ENCODE measurements around the gene PDS5B. TPM values are rescaled to one million over a fixed set of nuclear protein-coding genes. Genes with fewer than 3 reads are reported as not detected.

PDS5B gene
- total RNA-seq, 4 donors from 2014 or later: 26.6 to 61.1 (median 28.9) TPM

DNA sequence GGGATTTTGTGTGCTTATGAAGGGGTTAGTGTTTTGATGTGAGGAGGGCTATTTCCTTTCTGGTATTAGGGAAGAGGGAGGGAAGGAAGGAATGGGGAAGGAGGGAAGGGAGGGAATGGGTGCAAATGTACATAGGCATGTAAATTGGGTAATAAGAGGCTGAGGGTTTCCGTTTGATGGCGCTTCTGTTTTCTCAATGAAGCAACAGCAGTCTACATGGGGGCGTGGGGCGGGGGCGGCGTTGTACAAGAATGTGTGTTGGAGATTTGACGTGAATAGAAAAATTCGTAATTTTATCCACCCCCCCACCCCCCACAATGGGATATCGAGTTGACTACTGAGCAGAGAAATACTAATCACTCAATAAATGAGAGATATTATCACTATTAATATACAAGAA is 52.5 kb downstream of the PDS5B start:
- TF ChIP-seq, protein P1, sequence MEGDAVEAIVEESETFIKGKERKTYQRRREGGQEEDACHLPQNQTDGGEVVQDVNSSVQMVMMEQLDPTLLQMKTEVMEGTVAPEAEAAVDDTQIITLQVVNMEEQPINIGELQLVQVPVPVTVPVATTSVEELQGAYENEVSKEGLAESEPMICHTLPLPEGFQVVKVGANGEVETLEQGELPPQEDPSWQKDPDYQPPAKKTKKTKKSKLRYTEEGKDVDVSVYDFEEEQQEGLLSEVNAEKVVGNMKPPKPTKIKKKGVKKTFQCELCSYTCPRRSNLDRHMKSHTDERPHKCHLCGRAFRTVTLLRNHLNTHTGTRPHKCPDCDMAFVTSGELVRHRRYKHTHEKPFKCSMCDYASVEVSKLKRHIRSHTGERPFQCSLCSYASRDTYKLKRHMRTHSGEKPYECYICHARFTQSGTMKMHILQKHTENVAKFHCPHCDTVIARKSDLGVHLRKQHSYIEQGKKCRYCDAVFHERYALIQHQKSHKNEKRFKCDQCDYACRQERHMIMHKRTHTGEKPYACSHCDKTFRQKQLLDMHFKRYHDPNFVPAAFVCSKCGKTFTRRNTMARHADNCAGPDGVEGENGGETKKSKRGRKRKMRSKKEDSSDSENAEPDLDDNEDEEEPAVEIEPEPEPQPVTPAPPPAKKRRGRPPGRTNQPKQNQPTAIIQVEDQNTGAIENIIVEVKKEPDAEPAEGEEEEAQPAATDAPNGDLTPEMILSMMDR (IDR thresholded peaks at IDR 0.05): no peak
- no peak for TF ChIP-seq POLR2A (IDR thresholded peaks at IDR 0.05)
- H3K27ac ChIP-seq: no peak overlapping the region
- DNase-seq: no peak
- no peaks in the 10 kb centered on the region for H3K36me3 ChIP-seq
- no peaks in the 10 kb centered on the region for H3K27me3 ChIP-seq
- H3K9me3 ChIP-seq: no peaks in the 10 kb centered on the region
- H3K4me1 ChIP-seq: no peaks in the 10 kb centered on the region
- H3K4me3 ChIP-seq: no peak overlapping the region

DNA sequence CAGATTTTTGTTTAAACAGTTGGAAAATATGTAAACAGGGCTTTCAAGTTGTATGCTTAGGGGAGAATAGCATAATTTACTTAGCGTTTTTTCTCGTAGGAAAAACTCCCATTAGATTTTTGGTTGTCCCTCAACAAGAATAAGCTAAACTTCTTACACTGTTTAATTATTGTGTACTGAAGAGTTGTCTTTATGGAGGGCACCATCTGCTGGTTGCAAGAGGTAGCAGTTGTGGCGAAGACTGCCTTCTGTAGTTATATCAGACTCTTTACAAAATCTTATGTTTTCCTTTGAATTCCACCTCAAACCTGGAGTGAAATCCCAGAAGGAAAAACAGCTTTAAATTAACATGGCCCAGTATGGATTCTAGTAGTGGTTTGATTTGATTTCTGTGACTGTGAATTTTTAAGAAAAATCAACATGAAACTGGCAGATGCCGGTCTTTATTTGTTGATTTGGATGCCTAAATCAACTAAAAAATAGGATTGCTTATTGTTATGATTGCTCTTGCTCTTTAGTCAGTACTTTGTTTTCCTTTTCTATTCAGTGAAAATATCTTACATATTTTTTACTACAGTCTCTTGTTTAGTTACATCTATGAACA is 53.4 kb downstream of the PDS5B start:
- no peak for TF ChIP-seq POLR2A (IDR thresholded peaks at IDR 0.05)
- TF ChIP-seq, protein P1 (IDR thresholded peaks at IDR 0.05): peak; percentile 55 to 84 (median 77)
- H3K27ac ChIP-seq: no peak overlapping the region
- no peak overlapping the region for H3K4me3 ChIP-seq
- peak in 2 of 3 donors; percentile 49 to 83 for DNase-seq
- H3K27me3 ChIP-seq: no peaks in the 10 kb centered on the region
- H3K4me1 ChIP-seq: no peaks in the 10 kb centered on the region
- no peaks in the 10 kb centered on the region for H3K36me3 ChIP-seq
- H3K9me3 ChIP-seq: no peaks in the 10 kb centered on the region

GRCh38 chr13:32642316-32642715 is 56.1 kb downstream of the PDS5B start:
- no peak overlapping the region for H3K27ac ChIP-seq
- no peak overlapping the region for H3K4me3 ChIP-seq
- no peaks in the 10 kb centered on the region for H3K27me3 ChIP-seq
- H3K4me1 ChIP-seq: peaks cover 0 to 4% (median 0%) of the 10 kb centered on the region in 4 donors
- no peak for DNase-seq
- H3K9me3 ChIP-seq: no peaks in the 10 kb centered on the region
- H3K36me3 ChIP-seq: no peaks in the 10 kb centered on the region
- no peak for TF ChIP-seq POLR2A (IDR thresholded peaks at IDR 0.05)
- TF ChIP-seq, protein P1 (IDR thresholded peaks at IDR 0.05): no peak

DNA sequence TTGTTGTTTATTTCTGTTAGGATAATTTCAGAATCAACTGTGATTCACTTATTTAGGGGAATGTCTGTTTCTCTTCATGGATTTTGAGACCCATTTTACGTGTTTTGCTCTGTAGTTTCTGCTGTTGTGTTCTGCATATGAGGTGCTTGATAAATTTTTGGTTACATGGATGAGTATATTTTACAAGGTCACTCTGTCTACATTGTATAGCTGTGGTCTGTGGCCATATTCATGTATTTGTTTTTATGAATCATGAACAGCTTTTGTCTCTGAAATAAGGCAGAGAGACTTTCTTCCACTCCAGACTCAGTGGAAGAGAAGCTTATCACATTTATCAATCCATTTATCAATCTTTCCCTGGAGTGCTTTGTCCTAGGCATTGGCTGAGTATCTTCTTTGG is 56.6 kb downstream of the PDS5B start:
- Histone ChIP-seq H3K27ac (no peak overlapping the region), H3K4me1 (peaks cover 0 to 4% (median 0%) of the 10 kb centered on the region in 4 donors), H3K4me3 (no peak overlapping the region), H3K27me3 (no peaks in the 10 kb centered on the region), H3K9me3 (no peaks in the 10 kb centered on the region), H3K36me3 (no peaks in the 10 kb centered on the region)
- DNase-seq: no peak
- no peak for TF ChIP-seq POLR2A (IDR thresholded peaks at IDR 0.05)
- TF ChIP-seq, protein P1 (IDR thresholded peaks at IDR 0.05): no peak

- H3K27ac ChIP-seq: no peak overlapping the region
- TF ChIP-seq POLR2A (IDR thresholded peaks at IDR 0.05): no peak
- TF ChIP-seq, protein P1 (IDR thresholded peaks at IDR 0.05): no peak
- no peaks in the 10 kb centered on the region for H3K36me3 ChIP-seq
- H3K27me3 ChIP-seq: no peaks in the 10 kb centered on the region
- no peak overlapping the region for H3K4me3 ChIP-seq
- H3K4me1 ChIP-seq: peaks cover 0 to 9% (median 0%) of the 10 kb centered on the region in 4 donors
- H3K9me3 ChIP-seq: no peaks in the 10 kb centered on the region
- DNase-seq: no peak
Measured at GRCh38 chr13:32645854-32646253, 59.6 kb downstream of the PDS5B start.

Data from Peyer's patch (tissue), 4 donors.